A673 (cell line): ENCODE results near the gene B4GALT5. TPM values are rescaled to one million over a fixed set of nuclear protein-coding genes. Genes with fewer than 3 reads are reported as not detected.

Experiments
- BruUV-seq: library from RNA; stranded (reverse); fragments of 400-500 nt; replicated peaks from 2 replicates; lab custom pipeline; 2021; lab: Mats Ljungman, UMichigan
- CTCF ChIA-PET: fragments of 300-600 bp; sonication (Branson Sonifier 250); formaldehyde crosslinking; loops from one replicate; lab custom pipeline; 2022; ENCODE audit warnings: antibody characterized with exemption; lab: Charles Lee
- POLR2A ChIA-PET: fragments of 300-600 bp; sonication (Branson Sonifier 250); formaldehyde crosslinking; loops from one replicate; lab custom pipeline; 2022; ENCODE audit warnings: antibody characterized with exemption; ENCODE audit not compliant: low non-redundant PET; lab: Charles Lee
- DNase-seq: peaks from one replicate; pipeline ENCODE4 v3.0.0-alpha.2; 2015; ENCODE audit warnings: low spot score
- H3K27ac ChIP-seq: fragments of 200-600 bp; sonication (generic); 2 replicates; pipeline ENCODE4 v1.5.1; 2016; ENCODE audit warnings: mixed run types, low read depth, mild to moderate bottlenecking, mixed read lengths, antibody characterized with exemption, low read length; ENCODE audit not compliant: poor library complexity, severe bottlenecking
- H3K27me3 ChIP-seq: fragments of 200-600 bp; sonication (generic); replicated peaks from 2 replicates; pipeline ENCODE4 v1.6.1; 2017; ENCODE audit warnings: mixed run types, low read depth, mild to moderate bottlenecking, mixed read lengths, antibody characterized with exemption, low read length; ENCODE audit not compliant: insufficient read depth, poor library complexity
- H3K36me3 ChIP-seq: fragments of 200-600 bp; sonication (generic); 2 replicates; pipeline ENCODE4 v1.6.1; 2016; ENCODE audit warnings: mixed run types, mild to moderate bottlenecking, mixed read lengths, antibody characterized with exemption, low read length; ENCODE audit not compliant: insufficient read depth, poor library complexity, severe bottlenecking
- H3K4me1 ChIP-seq: fragments of 200-600 bp; sonication (generic); 2 replicates; pipeline ENCODE4 v1.6.1; 2017; ENCODE audit warnings: mixed run types, mild to moderate bottlenecking, mixed read lengths, antibody characterized with exemption, low read length; ENCODE audit not compliant: insufficient read depth, poor library complexity, severe bottlenecking
- H3K4me3 ChIP-seq: fragments of 200-600 bp; sonication (generic); 2 replicates; pipeline ENCODE4 v1.5.1; 2016; ENCODE audit warnings: low read depth, mixed run types, mild to moderate bottlenecking, mixed read lengths, low read length; ENCODE audit not compliant: poor library complexity, severe bottlenecking
- H3K9me3 ChIP-seq: fragments of 200-600 bp; sonication (generic); 2 replicates; pipeline ENCODE4 v1.6.1; 2016; ENCODE audit warnings: mixed run types, low read depth, mild to moderate bottlenecking, mixed read lengths, antibody characterized with exemption, low read length; ENCODE audit not compliant: poor library complexity, severe bottlenecking
- EZH2 ChIP-seq: fragments of 200-600 bp; sonication (generic); IDR thresholded peaks from 2 replicates; pipeline ENCODE4 v1.6.1; 2017; ENCODE audit warnings: borderline replicate concordance, low read depth, mild to moderate bottlenecking, mixed read lengths, antibody characterized with exemption, low read length; ENCODE audit not compliant: poor library complexity, severe bottlenecking
- intact Hi-C: fragments of 100-400 bp; cut with micrococcal nuclease; formaldehyde crosslinking; loops from one replicate; pipeline ENCODE4 v1.10.0; 2022; ENCODE audit not compliant: unreplicated experiment
- total RNA-seq: library from RNA; stranded (reverse); gene quantifications from 2 replicates; pipeline ENCODE4 v1.2.3, GENCODE V29; 2021
- TF ChIP-seq, protein P1 (sequence below): fragments of 300-800, 200-600 bp; sonication (generic); conservative IDR thresholded peaks from 2 replicates; pipeline ENCODE4 v1.5.1; 2017; ENCODE audit warnings: low read depth, mild to moderate bottlenecking, antibody characterized with exemption, low read length, moderate library complexity, mixed read lengths

Gene B4GALT5
- total RNA-seq, 1 experiment from 2014 or later, result 78.0 TPM

DNA sequence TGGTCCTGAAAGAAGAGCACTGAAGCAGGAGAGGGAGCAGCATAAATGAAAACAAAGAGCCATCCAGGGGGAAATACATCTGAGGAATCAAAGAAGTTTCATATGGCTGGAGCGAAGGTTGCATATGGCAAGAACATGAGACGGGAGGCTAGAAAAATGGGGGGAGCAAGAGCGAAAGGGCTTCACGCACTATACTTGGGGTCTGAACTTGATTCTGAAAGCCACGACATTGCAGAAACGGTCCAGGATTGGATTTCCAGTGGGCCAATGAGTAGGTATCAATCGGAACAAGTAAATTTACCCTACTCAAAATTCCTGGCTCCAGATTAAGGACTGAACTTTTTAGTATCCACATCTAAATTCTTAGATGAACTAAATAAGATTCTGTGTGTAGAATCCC, 47.9 kb downstream of the B4GALT5 start:
- H3K4me1 ChIP-seq, result peaks cover 48% of the 10 kb centered on the region
- ChIA-PET POLR2A (no interaction called here), CTCF (no interaction called here)
- H3K36me3 ChIP-seq, result no peaks in the 10 kb centered on the region
- no peaks in the 10 kb centered on the region for H3K27me3 ChIP-seq
- H3K27ac ChIP-seq, result no peak overlapping the region
- no peak overlapping the region for H3K4me3 ChIP-seq
- no peak for DNase-seq
- BruUV-seq, result no TSS peak
- TF ChIP-seq, protein P1, sequence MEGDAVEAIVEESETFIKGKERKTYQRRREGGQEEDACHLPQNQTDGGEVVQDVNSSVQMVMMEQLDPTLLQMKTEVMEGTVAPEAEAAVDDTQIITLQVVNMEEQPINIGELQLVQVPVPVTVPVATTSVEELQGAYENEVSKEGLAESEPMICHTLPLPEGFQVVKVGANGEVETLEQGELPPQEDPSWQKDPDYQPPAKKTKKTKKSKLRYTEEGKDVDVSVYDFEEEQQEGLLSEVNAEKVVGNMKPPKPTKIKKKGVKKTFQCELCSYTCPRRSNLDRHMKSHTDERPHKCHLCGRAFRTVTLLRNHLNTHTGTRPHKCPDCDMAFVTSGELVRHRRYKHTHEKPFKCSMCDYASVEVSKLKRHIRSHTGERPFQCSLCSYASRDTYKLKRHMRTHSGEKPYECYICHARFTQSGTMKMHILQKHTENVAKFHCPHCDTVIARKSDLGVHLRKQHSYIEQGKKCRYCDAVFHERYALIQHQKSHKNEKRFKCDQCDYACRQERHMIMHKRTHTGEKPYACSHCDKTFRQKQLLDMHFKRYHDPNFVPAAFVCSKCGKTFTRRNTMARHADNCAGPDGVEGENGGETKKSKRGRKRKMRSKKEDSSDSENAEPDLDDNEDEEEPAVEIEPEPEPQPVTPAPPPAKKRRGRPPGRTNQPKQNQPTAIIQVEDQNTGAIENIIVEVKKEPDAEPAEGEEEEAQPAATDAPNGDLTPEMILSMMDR, result no peak
- no peak for TF ChIP-seq EZH2
- intact Hi-C loops, result no loop called here
- H3K9me3 ChIP-seq, result no peaks in the 10 kb centered on the region

DNA sequence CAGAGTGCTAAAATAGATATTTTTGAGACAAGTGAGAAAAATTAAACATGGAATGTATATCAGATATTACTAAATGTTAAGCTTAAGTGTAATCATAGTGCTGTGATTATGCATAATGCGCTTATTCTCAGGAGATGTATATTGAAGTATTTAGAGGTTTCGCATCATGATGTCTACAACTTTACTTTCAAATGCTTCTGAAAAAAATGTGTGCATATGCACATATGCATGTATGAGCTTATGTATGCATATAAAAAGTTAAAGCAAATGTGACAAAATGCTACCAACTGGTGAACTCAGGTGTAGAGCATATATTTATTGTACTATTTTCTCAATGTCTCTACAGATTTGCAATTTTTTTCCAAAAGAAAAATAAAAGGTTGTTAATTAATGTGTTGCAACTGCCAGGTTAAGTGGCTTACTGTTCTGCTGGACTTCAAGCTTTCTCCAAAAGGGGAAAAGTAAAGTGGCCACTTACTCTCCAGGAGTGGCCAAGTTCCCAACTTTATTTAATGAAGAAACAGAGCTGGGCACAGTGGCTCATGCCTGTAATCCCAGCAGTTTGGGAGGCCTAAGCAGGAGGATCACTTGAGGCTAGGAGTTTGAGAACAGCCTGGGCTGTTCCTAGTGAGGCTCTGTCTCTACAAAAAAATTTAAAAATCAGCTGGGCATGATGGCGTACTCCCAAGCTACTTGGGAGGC, 48.9 kb downstream of the B4GALT5 start:
- POLR2A ChIA-PET, result interaction anchor here (0.6 kb wide), 1 partner anchor 810 kb away, joined by 4 read pairs; no protein-coding TSS in a partner anchor
- TF ChIP-seq EZH2, result no peak
- TF ChIP-seq, protein P1, result no peak
- CTCF ChIA-PET, result no interaction called here

DNA sequence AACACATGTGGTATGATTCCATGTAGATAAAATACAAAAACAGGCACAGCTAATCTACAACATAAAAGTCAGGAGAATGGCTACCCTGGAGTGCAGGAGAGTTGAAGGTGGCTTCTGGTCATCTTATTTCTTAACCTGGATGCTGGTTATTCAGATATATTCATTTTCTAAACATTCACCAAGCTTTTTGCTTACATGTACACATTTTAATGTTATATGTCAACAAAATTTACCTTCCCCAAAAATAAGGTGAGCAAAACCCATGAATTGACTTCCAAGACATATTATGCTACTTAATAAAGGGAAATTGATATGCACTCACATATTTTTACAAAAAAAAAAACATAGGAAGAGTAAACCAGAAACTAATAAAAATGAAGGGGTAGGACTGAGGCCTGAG, 50.6 kb downstream of the B4GALT5 start:
- intact Hi-C loops, result no loop called here
- Histone ChIP-seq H3K9me3 (no peaks in the 10 kb centered on the region), H3K27ac (no peak overlapping the region), H3K4me1 (peaks cover 51% of the 10 kb centered on the region), H3K36me3 (no peaks in the 10 kb centered on the region), H3K4me3 (no peak overlapping the region), H3K27me3 (no peaks in the 10 kb centered on the region)
- no peak for DNase-seq
- no TSS peak for BruUV-seq
- CTCF ChIA-PET, result no interaction called here
- POLR2A ChIA-PET, result interaction anchor here (0.6 kb wide), 1 partner anchor 557 kb away, joined by 3 read pairs; no protein-coding TSS in a partner anchor
- TF ChIP-seq EZH2, result no peak
- TF ChIP-seq, protein P1, result no peak

More for the DNA sequence above, 48.9 kb downstream of the B4GALT5 start:
- Histone ChIP-seq H3K27ac (no peak overlapping the region), H3K4me1 (peaks cover 49% of the 10 kb centered on the region), H3K9me3 (no peaks in the 10 kb centered on the region), H3K27me3 (no peaks in the 10 kb centered on the region), H3K36me3 (no peaks in the 10 kb centered on the region), H3K4me3 (no peak overlapping the region)
- no TSS peak for BruUV-seq
- intact Hi-C loops, result no loop called here
- no peak for DNase-seq
